GM12878 (cell line): Measurements from ENCODE around the gene RFT1. TPM values are rescaled to one million over a fixed set of nuclear protein-coding genes. Genes with fewer than 3 reads are reported as not detected.

Experiments
- ATAC-seq: fragments of 200-7000 bp; cut with Tn5 transposase; 3 replicates; pipeline ENCODE4 v1.9.1; 2020; ENCODE audit warnings: mild to moderate bottlenecking, moderate library complexity
- BruUV-seq: library from RNA; stranded (reverse); fragments of 400-500 nt; replicated peaks from 2 replicates; lab custom pipeline; 2021; lab: Mats Ljungman, UMichigan
- CTCF ChIA-PET: fragments of 300-600 bp; sonication (Branson Sonifier 250); formaldehyde crosslinking; extraction: SDS; loops from one replicate; lab custom pipeline; 2021; ENCODE audit warnings: inconsistent platforms; lab: Yijun Ruan, JAX
- POLR2A ChIA-PET: fragments of 350-600 bp; formaldehyde crosslinking; extraction: SDS; loops from one replicate; lab custom pipeline; 2021; ENCODE audit warnings: inconsistent platforms; lab: Charles Lee
- RAD21 ChIA-PET: fragments of 300-600 bp; sonication (Branson Sonifier 250); formaldehyde crosslinking; loops from one replicate; lab custom pipeline; 2023; ENCODE audit warnings: antibody characterized with exemption; ENCODE audit not compliant: unreplicated experiment; lab: Charles Lee
- SMC1A ChIA-PET: fragments of 300-600 bp; sonication (Branson Sonifier 250); formaldehyde crosslinking; loops from one replicate; lab custom pipeline; 2023; ENCODE audit not compliant: unreplicated experiment, uncharacterized antibody; lab: Charles Lee
- DNase-seq: peaks from one replicate; pipeline ENCODE4 v3.0.0-alpha.2; 2011; ENCODE audit warnings: low read depth, low spot score
- FAIRE-seq: peaks from 3 replicates; lab custom pipeline; 2011; peaks lifted over from hg19 to GRCh38; lab: Jason Lieb, UNC
- H2AFZ ChIP-seq: 2 replicates; pipeline ENCODE4 v1.6.0; 2011; ENCODE audit warnings: low read depth, low read length, control low read depth; ENCODE audit not compliant: control insufficient read depth
- H3K27ac ChIP-seq: 2 replicates; pipeline ENCODE4 v1.5.1; 2011; ENCODE audit warnings: control low read depth; ENCODE audit not compliant: control insufficient read depth, insufficient read depth
- H3K27me3 ChIP-seq, 2 experiments: replicated peaks in 1 of 2; 2 replicates each; pipeline versions ENCODE4 v1.6.0 to v1.6.1; 2011; ENCODE audit warnings: low read length in 1 of 2; ENCODE audit not compliant: control insufficient read depth in 2 of 2, insufficient read depth in 2 of 2
- H3K36me3 ChIP-seq, 2 experiments: 2 replicates each; pipeline ENCODE4 v1.5.1; 2011; ENCODE audit warnings: low read length in 1 of 2; ENCODE audit not compliant: control insufficient read depth in 2 of 2, insufficient read depth in 2 of 2
- H3K4me1 ChIP-seq: 2 replicates; pipeline ENCODE4 v1.6.1; 2011; ENCODE audit warnings: mild to moderate bottlenecking, low read length, moderate library complexity, mixed read lengths; ENCODE audit not compliant: control insufficient read depth, insufficient read depth
- H3K4me2 ChIP-seq: 2 replicates; pipeline ENCODE4 v1.6.0; 2011; ENCODE audit warnings: control low read depth; ENCODE audit not compliant: control insufficient read depth, insufficient read depth
- H3K4me3 ChIP-seq: fragments of 200-600 bp; sonication (generic); 2 replicates; pipeline ENCODE4 v1.5.1; 2016
- H3K79me2 ChIP-seq: 2 replicates; pipeline ENCODE4 v1.6.0; 2011; ENCODE audit warnings: low read length; ENCODE audit not compliant: control insufficient read depth, insufficient read depth
- H3K9ac ChIP-seq: 2 replicates; pipeline ENCODE4 v1.8.0; 2011; ENCODE audit warnings: low read length, control low read depth, mixed read lengths; ENCODE audit not compliant: control insufficient read depth, insufficient read depth
- H3K9me3 ChIP-seq: replicated peaks from 3 replicates; pipeline ENCODE4 v1.5.1; 2011; ENCODE audit warnings: mild to moderate bottlenecking, low read length; ENCODE audit not compliant: control insufficient read depth, insufficient read depth
- H4K20me1 ChIP-seq: 2 replicates; pipeline ENCODE4 v1.6.0; 2011; ENCODE audit not compliant: control insufficient read depth, insufficient read depth
- CBFB ChIP-seq: IDR thresholded peaks from 2 replicates; pipeline ENCODE4 v1.6.1; 2016; ENCODE audit warnings: antibody characterized with exemption, low read depth
- EGR1 ChIP-seq, 2 experiments: IDR thresholded peaks; 1 replicate in 1 of 2; 2 replicates in 1 of 2; pipeline ENCODE4 v1.6.1; 2011 to 2012; ENCODE audit warnings: low read depth in 2 of 2, low read length in 2 of 2, borderline replicate concordance in 1 of 2, mild to moderate bottlenecking in 1 of 2, moderate library complexity in 1 of 2
- FOXM1 ChIP-seq: IDR thresholded peaks from 2 replicates; pipeline ENCODE4 v1.6.1; 2012; ENCODE audit warnings: low read depth, mild to moderate bottlenecking, inconsistent platforms, low read length, moderate library complexity
- JUNB ChIP-seq: IDR thresholded peaks from 2 replicates; pipeline ENCODE4 v1.6.1; 2016; ENCODE audit warnings: antibody characterized with exemption, mild to moderate bottlenecking
- MEF2A ChIP-seq: IDR thresholded peaks from 2 replicates; pipeline ENCODE4 v1.6.1; 2011; ENCODE audit warnings: low read depth, mild to moderate bottlenecking, low read length, moderate library complexity; ENCODE audit not compliant: insufficient read depth
- MTA2 ChIP-seq: fragments of 450-650 bp; IDR thresholded peaks from 2 replicates; pipeline ENCODE4 v1.6.1; 2016; ENCODE audit warnings: low read depth, mild to moderate bottlenecking, moderate library complexity
- MYB ChIP-seq: fragments of 150-350 bp; IDR thresholded peaks from 2 replicates; pipeline ENCODE4 v1.6.1; 2014; ENCODE audit warnings: mild to moderate bottlenecking, low read depth, low read length, borderline replicate concordance
- NRF1 ChIP-seq: conservative IDR thresholded peaks from 2 replicates; pipeline ENCODE4 v1.6.1; 2011; ENCODE audit warnings: mild to moderate bottlenecking, low read depth, low read length, improper control_type of control experiment
- PAX5 ChIP-seq: IDR thresholded peaks from 2 replicates; pipeline ENCODE4 v1.6.1; 2011; ENCODE audit warnings: low read depth, low read length, borderline replicate concordance
- PBX3 ChIP-seq: IDR thresholded peaks from 2 replicates; pipeline ENCODE4 v1.6.1; 2011; ENCODE audit warnings: mild to moderate bottlenecking, low read depth, low read length, moderate library complexity; ENCODE audit not compliant: insufficient replicate concordance
- PML ChIP-seq: IDR thresholded peaks from 2 replicates; pipeline ENCODE4 v1.6.1; 2012; ENCODE audit warnings: low read length, inconsistent platforms
- SMC3 ChIP-seq: IDR thresholded peaks from 2 replicates; pipeline ENCODE4 v1.6.1; 2011; ENCODE audit warnings: low read length, improper control_type of control experiment, borderline replicate concordance
- TARDBP ChIP-seq: IDR thresholded peaks from 2 replicates; pipeline ENCODE4 v1.6.1; 2016; ENCODE audit warnings: borderline replicate concordance
- ZNF24 ChIP-seq: fragments of 450-650 bp; IDR thresholded peaks from 2 replicates; pipeline ENCODE4 v1.6.1; 2017; ENCODE audit warnings: antibody characterized with exemption, mild to moderate bottlenecking
- ZSCAN29 ChIP-seq: fragments of 450-650 bp; IDR thresholded peaks from 2 replicates; pipeline ENCODE4 v1.6.1; 2017; ENCODE audit warnings: mild to moderate bottlenecking, moderate library complexity
- WGBS: methylation state at CpG from one replicate; pipeline ENCODE4 v1.1.6; 2016; ENCODE audit warnings: low lambda C conversion rate; ENCODE audit not compliant: insufficient replicate concordance, insufficient coverage; ENCODE audit errors: missing lambda C conversion rate; 5-methylcytosine and 5-hydroxymethylcytosine counted together
- in situ Hi-C: fragments of 300-500 bp; cut with MboI; formaldehyde crosslinking; loops from 9 replicates; pipeline ENCODE4 v1.14.3; 2018; ENCODE audit warnings: mixed read lengths
- intact Hi-C: fragments of 100-400 bp; cut with micrococcal nuclease; formaldehyde crosslinking; loops from one replicate; pipeline ENCODE4 v1.14.2; 2022; ENCODE audit not compliant: unreplicated experiment
- polyA plus RNA-seq, 11 experiments: library from polyadenylated mRNA; depleted of rRNA in 4 of 11; unstranded in 6 of 11; stranded (reverse) in 5 of 11; fragments of >200 nt; fragmentation: Nextera tagmentation in 4 of 11; fragmentation: Illumina TruSeq in 1 of 11; extraction: Ambion mirVana in 4 of 11; extraction: Trizol in 1 of 11; gene quantifications; 1 replicate in 1 of 11; 2 replicates in 10 of 11; pipeline versions ENCODE4 v1.2.1 to v1.2.3, GENCODE V29; 2011 to 2016; ENCODE audit warnings: inconsistent platforms in 2 of 11, missing spikeins in 2 of 11, low read depth in 1 of 11
- total RNA-seq, 4 experiments: library from RNA; depleted of rRNA in 3 of 4; stranded (reverse); fragments of >200 nt in 3 of 4; fragmentation: Illumina TruSeq in 1 of 4; extraction: Trizol in 1 of 4; gene quantifications; 2 replicates each; pipeline versions ENCODE4 v1.2.1 to v1.2.3, GENCODE V29; 2013 to 2021
- TF ChIP-seq, protein P1 (sequence below): IDR thresholded peaks from 2 replicates; pipeline ENCODE4 v1.6.1; 2012; ENCODE audit warnings: improper control_type of control experiment, low read depth, low read length; ENCODE audit not compliant: insufficient replicate concordance
- TF ChIP-seq, protein P2 (sequence below): fragments of 150-350 bp; IDR thresholded peaks from 2 replicates; pipeline ENCODE4 v1.6.1; 2014; ENCODE audit warnings: mild to moderate bottlenecking, low read depth, low read length

RFT1 gene
- total and polyA plus RNA-seq, 10 of the 15 experiments (the other 5 are each of a cell fraction or from before 2014, with no cell fraction given), result 16.6 to 75.1 (median 34.5) TPM

GRCh38 chr3:53155760-53156159, 25.5 kb upstream of the RFT1 start:
- 63% methylated on average over 6 of the region's 6 CpGs for WGBS
- CTCF ChIA-PET, result interaction anchor here (3.6 kb wide), 1 partner anchor 21 kb away, joined by 14 read pairs; no protein-coding TSS in a partner anchor

More at GRCh38 chr3:53155760-53156159, 25.5 kb upstream of the RFT1 start:
- no peak overlapping the region for H3K4me2 ChIP-seq
- no peak overlapping the region for H3K9ac ChIP-seq
- POLR2A ChIA-PET, result interaction anchor here (1.2 to 1.6 kb wide), 2 partner anchors 10 to 13 kb away, joined by 3 to 5 read pairs; no protein-coding TSS in a partner anchor
- H3K27me3 ChIP-seq, result no peaks in the 10 kb centered on the region; a peak in 1 of 4 replicates
- H3K79me2 ChIP-seq, result peaks cover 9% of the 10 kb centered on the region
- ATAC-seq, result no peak
- H3K9me3 ChIP-seq, result no peaks in the 10 kb centered on the region
- no TSS peak for BruUV-seq
- SMC1A ChIA-PET, result no interaction called here
- DNase-seq, result no peak
- no peak overlapping the region for H3K27ac ChIP-seq
- in situ Hi-C loops, result no loop called here
- TF ChIP-seq NRF1 (no peak), PBX3 (no peak), MEF2A (no peak), MYB (no peak), FOXM1 (no peak), ZSCAN29 (no peak), EGR1 (IDR thresholded peaks at IDR 0.05; ENCODE audit: borderline replicate concordance in 1 of 2, low read depth in 2 of 2, low read length in 2 of 2) (no peak), PML (no peak), PAX5 (no peak), SMC3 (no peak), CBFB (no peak), TARDBP (no peak), MTA2 (no peak), JUNB (no peak), ZNF24 (no peak)
- TF ChIP-seq, protein P1, sequence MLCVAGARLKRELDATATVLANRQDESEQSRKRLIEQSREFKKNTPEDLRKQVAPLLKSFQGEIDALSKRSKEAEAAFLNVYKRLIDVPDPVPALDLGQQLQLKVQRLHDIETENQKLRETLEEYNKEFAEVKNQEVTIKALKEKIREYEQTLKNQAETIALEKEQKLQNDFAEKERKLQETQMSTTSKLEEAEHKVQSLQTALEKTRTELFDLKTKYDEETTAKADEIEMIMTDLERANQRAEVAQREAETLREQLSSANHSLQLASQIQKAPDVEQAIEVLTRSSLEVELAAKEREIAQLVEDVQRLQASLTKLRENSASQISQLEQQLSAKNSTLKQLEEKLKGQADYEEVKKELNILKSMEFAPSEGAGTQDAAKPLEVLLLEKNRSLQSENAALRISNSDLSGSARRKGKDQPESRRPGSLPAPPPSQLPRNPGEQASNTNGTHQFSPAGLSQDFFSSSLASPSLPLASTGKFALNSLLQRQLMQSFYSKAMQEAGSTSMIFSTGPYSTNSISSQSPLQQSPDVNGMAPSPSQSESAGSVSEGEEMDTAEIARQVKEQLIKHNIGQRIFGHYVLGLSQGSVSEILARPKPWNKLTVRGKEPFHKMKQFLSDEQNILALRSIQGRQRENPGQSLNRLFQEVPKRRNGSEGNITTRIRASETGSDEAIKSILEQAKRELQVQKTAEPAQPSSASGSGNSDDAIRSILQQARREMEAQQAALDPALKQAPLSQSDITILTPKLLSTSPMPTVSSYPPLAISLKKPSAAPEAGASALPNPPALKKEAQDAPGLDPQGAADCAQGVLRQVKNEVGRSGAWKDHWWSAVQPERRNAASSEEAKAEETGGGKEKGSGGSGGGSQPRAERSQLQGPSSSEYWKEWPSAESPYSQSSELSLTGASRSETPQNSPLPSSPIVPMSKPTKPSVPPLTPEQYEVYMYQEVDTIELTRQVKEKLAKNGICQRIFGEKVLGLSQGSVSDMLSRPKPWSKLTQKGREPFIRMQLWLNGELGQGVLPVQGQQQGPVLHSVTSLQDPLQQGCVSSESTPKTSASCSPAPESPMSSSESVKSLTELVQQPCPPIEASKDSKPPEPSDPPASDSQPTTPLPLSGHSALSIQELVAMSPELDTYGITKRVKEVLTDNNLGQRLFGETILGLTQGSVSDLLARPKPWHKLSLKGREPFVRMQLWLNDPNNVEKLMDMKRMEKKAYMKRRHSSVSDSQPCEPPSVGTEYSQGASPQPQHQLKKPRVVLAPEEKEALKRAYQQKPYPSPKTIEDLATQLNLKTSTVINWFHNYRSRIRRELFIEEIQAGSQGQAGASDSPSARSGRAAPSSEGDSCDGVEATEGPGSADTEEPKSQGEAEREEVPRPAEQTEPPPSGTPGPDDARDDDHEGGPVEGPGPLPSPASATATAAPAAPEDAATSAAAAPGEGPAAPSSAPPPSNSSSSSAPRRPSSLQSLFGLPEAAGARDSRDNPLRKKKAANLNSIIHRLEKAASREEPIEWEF, result no peak
- TF ChIP-seq, protein P2, sequence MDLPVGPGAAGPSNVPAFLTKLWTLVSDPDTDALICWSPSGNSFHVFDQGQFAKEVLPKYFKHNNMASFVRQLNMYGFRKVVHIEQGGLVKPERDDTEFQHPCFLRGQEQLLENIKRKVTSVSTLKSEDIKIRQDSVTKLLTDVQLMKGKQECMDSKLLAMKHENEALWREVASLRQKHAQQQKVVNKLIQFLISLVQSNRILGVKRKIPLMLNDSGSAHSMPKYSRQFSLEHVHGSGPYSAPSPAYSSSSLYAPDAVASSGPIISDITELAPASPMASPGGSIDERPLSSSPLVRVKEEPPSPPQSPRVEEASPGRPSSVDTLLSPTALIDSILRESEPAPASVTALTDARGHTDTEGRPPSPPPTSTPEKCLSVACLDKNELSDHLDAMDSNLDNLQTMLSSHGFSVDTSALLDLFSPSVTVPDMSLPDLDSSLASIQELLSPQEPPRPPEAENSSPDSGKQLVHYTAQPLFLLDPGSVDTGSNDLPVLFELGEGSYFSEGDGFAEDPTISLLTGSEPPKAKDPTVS, result no peak
- H4K20me1 ChIP-seq, result no peaks in the 10 kb centered on the region
- no peak for FAIRE-seq
- intact Hi-C loops, result no loop called here
- no peaks in the 10 kb centered on the region for H3K36me3 ChIP-seq
- no peak overlapping the region for H3K4me3 ChIP-seq
- peaks cover 19% of the 10 kb centered on the region for H3K4me1 ChIP-seq
- H2AFZ ChIP-seq, result no peak overlapping the region
- RAD21 ChIA-PET, result no interaction called here
